Activated naive CD4-positive, alpha-beta T cell treated with anti-CD3 and anti-CD28 coated beads, Interleukin-2, amount 10 ng/mL, durations not matched to agents 7 days and 5 days (primary cell): ENCODE data around the gene XYLB.
A peak's percentile ranks its signal among the peaks of the same experiment; 100 is the strongest.

Experiments
- CTCF ChIA-PET: fragments of 350-600 bp; sonication (Branson Sonifier 250); formaldehyde crosslinking; loops from one replicate; lab custom pipeline; 2021; ENCODE audit warnings: antibody characterized with exemption; lab: Charles Lee
- DNase-seq: peaks from one replicate; pipeline ENCODE4 v3.0.0-alpha.2; 2020
- H3K27ac Mint-ChIP-seq: one replicate; pipeline ENCODE4 v1.8.0; 2021; ENCODE audit warnings: mild to moderate bottlenecking, moderate library complexity, mixed read lengths
- H3K27me3 Mint-ChIP-seq: one replicate; pipeline ENCODE4 v1.8.0; 2021; ENCODE audit warnings: mild to moderate bottlenecking, mixed read lengths
- H3K36me3 Mint-ChIP-seq: one replicate; pipeline ENCODE4 v1.8.0; 2021; ENCODE audit warnings: mixed read lengths
- H3K4me1 Mint-ChIP-seq: one replicate; pipeline ENCODE4 v1.8.0; 2021; ENCODE audit warnings: mixed read lengths
- H3K4me3 Mint-ChIP-seq: one replicate; pipeline ENCODE4 v1.8.0; 2021; ENCODE audit warnings: mild to moderate bottlenecking, moderate library complexity, mixed read lengths
- H3K9me3 Mint-ChIP-seq: one replicate; pipeline ENCODE4 v1.8.0; 2021; ENCODE audit warnings: mixed read lengths

XYLB gene

DNA sequence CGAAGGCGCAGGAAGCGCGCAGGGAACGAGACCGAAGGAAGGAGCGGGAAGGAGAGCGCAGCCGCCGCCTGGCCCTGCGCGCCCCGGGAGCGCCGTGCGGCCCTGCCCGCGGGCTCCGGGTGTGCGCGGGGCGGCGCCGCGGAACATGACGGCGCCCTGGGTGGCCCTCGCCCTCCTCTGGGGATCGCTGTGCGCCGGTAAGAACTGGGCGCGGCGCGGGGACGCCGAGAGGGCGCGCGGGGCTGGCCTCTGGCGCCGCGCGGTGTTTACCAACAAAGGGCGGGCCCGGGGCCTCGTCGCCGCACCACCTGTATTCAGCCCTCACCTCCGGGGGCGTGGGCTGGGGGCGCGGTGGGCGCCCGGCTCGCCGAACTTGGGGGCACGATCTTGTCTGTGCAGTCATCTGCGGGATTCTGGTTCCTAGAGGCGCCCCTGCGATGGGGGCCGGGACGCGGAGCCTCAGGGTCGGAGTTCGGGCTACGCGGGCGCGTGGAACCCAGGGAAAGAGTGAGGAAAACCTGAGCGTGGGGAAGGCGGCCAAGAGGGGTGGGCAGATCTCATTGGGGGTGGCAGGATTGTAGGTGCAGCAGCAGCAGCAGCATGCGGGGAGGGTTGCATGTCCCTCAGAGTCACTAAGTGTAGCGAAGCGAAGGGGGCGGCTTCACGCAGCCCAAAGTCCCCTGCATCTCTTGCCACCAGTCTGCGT, 107.7 kb downstream of the XYLB start:
- peaks cover 43% of the 10 kb centered on the region for H3K27me3 Mint-ChIP-seq
- DNase-seq, result peak; percentile 61
- H3K4me1 Mint-ChIP-seq, result peaks cover 24% of the 10 kb centered on the region
- H3K4me3 Mint-ChIP-seq, result peak overlapping the region; percentile 92
- CTCF ChIA-PET, result interaction anchor here (1.3 kb wide), 1 partner anchor 107 kb away, joined by 8 read pairs; the partner anchor contains the start of gene XYLB
- H3K27ac Mint-ChIP-seq, result peak overlapping the region; percentile 75
- peaks cover 1% of the 10 kb centered on the region for H3K36me3 Mint-ChIP-seq
- peaks cover 7% of the 10 kb centered on the region for H3K9me3 Mint-ChIP-seq

DNA sequence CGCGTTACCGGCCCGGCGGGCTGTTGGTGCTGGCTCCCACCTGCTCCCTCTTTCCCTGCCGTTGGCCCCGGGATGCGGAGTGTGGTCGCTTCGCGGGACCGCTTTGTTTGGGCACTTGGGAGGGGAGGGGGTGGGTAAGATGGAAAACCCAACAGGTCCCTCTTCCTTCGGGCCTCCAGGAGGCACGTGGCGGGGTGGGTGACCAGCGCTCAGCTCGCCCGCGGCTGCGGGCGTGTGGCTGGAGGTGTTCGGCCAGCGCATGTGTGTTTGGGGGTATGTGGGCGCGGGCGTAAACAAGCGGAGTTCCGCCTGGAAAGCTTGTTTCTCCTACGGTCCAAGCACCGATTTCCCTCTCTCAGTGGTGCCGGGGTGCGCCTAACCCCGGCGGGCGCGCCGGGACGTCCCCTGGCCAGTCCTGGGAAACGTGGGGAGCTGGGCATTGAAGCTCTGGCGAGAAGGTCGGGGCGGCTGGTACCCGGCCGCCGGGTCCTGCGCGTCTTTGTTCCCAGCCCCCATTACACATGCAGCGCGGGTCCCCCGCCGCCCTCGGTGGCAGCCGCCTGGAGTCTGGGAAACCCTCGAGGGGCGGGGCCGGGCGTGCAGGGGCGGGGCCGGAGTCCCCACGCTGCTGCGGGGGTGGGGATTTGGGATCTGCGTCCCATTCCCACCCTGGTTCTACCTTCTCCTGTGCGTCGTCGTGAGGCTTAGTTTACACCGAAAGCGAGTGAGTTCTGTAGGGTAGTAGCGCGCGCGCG, 108.5 kb downstream of the XYLB start:
- Mint-ChIP-seq H3K27me3 (peaks cover 43% of the 10 kb centered on the region), H3K27ac (no peak overlapping the region), H3K4me3 (peak overlapping the region; percentile 92), H3K4me1 (peaks cover 24% of the 10 kb centered on the region), H3K36me3 (peaks cover 1% of the 10 kb centered on the region), H3K9me3 (peaks cover 7% of the 10 kb centered on the region)
- DNase-seq, result peak; percentile 66
- CTCF ChIA-PET, result interaction anchor here (0.7 to 1.3 kb wide), 3 partner anchors 25 to 108 kb away, joined by 3 to 8 read pairs (median 3); partner anchors contain the start of genes EXOG and XYLB

DNA sequence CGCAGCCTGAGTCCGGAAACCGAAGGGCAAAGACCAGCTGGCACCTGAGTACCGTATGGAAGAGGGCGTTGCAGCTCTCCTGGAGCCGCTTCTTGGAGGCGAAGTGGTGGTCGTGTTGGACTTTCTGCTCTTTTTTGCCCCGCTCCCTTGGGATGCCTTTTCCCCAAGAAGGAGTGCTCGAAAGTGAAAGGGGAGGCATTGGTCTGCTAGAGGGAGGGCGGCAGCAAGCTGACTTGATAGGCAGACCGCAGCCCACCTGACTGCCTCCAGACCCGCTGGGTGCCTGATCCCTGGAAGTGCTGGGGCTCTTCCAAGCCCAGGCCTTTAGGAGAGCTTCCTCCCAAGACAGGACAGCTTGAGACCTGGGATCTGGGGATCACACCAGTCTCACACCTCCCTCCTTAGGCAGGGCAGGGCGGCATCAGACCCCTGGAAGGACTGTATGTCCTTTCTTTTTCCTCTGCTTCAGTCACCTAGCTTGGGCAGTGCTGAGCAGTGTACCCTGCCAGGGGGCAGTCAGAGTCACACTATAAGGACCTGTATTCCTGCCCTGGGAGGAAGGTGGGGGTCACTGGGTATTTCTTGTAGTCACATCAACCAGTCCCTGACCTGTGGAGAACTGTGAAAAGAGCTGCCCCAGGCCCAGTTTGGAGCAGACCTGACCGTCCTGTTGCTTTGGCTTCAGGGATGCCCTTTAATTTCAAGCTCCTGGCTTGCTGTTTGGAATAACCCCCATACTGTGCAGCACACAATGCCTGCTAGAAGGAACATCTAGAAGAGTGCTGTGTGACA, 109.2 kb downstream of the XYLB start:
- Mint-ChIP-seq H3K4me1 (peaks cover 24% of the 10 kb centered on the region), H3K4me3 (peak overlapping the region; percentile 84), H3K9me3 (peaks cover 1% of the 10 kb centered on the region), H3K27me3 (peaks cover 43% of the 10 kb centered on the region), H3K27ac (no peak overlapping the region), H3K36me3 (peaks cover 1% of the 10 kb centered on the region)
- no peak for DNase-seq
- CTCF ChIA-PET, result interaction anchor here (0.7 to 1.3 kb wide), 4 partner anchors 25 to 109 kb away, joined by 3 to 8 read pairs (median 3); partner anchors contain the start of genes EXOG and XYLB

DNA sequence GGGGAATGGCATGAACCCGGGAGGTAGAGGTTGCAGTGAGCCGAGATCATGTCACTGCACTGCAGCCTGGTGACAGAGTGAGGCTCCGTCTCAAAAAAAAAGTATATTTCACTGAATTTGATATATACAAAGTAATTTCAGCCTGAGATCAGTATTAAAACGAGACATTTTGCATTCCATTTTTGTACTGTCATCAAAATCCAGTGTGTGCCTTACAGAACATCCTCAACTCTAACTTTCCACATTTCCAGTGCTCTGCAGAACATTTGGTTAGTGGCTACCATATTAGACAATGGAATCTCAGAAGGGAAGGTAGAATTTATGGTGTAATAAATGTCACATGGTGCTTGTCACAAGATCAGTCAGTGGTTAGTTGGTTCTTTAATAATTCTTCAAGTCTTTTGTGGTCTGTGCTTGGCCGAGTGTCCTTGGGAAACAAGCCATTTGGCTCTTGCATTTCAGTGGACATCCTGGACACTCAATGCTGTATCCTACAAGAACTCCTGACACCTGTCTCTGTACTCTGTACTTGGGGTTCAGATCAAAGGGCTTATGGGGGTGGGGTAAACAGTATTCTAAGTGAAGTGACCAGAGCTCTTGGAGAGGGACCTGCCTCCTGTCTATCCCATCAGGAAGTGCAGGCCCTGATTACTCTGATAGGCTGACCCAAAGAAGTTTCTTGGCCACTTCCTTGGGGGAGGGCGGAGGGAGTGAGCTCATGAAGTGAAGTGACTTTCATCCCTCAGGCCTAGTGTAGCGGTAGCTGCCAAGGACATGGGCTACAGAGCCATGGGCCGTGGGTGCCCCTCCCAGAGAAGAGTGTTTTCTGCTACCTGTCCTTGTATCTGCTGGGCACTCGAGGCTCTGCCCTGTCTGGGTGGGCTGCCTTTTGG, 110.8 kb downstream of the XYLB start:
- Mint-ChIP-seq H3K4me1 (peaks cover 21% of the 10 kb centered on the region), H3K9me3 (no peaks in the 10 kb centered on the region), H3K4me3 (no peak overlapping the region), H3K36me3 (peaks cover 1% of the 10 kb centered on the region), H3K27ac (no peak overlapping the region), H3K27me3 (peaks cover 39% of the 10 kb centered on the region)
- CTCF ChIA-PET, result interaction anchor here (0.8 kb wide), 1 partner anchor 112 kb away, joined by 3 read pairs; no protein-coding TSS in a partner anchor
- DNase-seq, result no peak

GRCh38 chr3:38458796-38459498, 112.4 kb downstream of the XYLB start:
- no peaks in the 10 kb centered on the region for H3K36me3 Mint-ChIP-seq
- DNase-seq, result no peak
- peaks cover 27% of the 10 kb centered on the region for H3K27me3 Mint-ChIP-seq
- H3K4me3 Mint-ChIP-seq, result no peak overlapping the region
- CTCF ChIA-PET, result no interaction called here
- peaks cover 12% of the 10 kb centered on the region for H3K4me1 Mint-ChIP-seq
- no peak overlapping the region for H3K27ac Mint-ChIP-seq
- H3K9me3 Mint-ChIP-seq, result no peaks in the 10 kb centered on the region

DNA sequence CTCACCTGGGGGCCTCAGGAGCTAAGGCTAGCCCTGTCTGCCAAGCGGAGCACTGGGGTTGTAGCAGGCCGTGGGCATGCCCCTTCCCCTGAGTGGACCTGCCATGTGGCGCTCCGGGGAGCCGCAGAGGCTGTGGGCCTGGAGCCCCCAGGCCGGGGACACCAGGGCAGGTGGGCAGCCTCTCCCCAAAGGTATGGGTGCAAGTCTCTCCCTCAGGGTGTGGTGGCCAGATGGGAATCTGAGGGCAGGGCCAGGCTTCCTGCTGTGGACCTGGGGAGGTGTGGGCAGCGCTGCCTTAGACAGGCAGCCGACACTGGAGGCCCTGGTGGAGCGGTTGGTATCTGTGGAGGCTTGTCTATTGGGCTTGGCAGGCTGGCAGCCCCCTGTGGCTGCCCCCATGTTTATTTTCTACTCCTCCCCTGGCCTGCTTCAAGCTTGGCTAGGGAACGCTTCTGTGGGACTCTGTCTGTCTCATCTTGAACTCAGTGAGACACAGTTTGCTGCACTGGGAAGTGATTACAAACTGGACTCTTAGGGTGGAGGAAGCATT, 113.0 kb downstream of the XYLB start:
- Mint-ChIP-seq H3K4me1 (peaks cover 10% of the 10 kb centered on the region), H3K9me3 (no peaks in the 10 kb centered on the region), H3K27ac (no peak overlapping the region), H3K27me3 (peaks cover 24% of the 10 kb centered on the region), H3K4me3 (no peak overlapping the region), H3K36me3 (no peaks in the 10 kb centered on the region)
- CTCF ChIA-PET, result no interaction called here
- DNase-seq, result no peak

GRCh38 chr3:38460377-38461270, 114.0 kb downstream of the XYLB start:
- Mint-ChIP-seq H3K9me3 (peaks cover 2% of the 10 kb centered on the region), H3K4me3 (no peak overlapping the region), H3K4me1 (peaks cover 6% of the 10 kb centered on the region), H3K36me3 (peaks cover 2% of the 10 kb centered on the region), H3K27ac (no peak overlapping the region), H3K27me3 (peaks cover 13% of the 10 kb centered on the region)
- no peak for DNase-seq
- CTCF ChIA-PET, result interaction anchor here (0.9 kb wide), 1 partner anchor 19 kb away, joined by 3 read pairs; no protein-coding TSS in a partner anchor
